ENCODE data around the gene APOA5. TPM values are rescaled to one million over a fixed set of nuclear protein-coding genes. Genes with fewer than 3 reads are reported as not detected.
"Not testable (repeated sequence)": the region's sequence is repeated elsewhere in the genome, so short reads cannot be mapped to it uniquely, and the experiment has no call there.

Gene APOA5
- under 1 TPM in 4 of 8 experiments, not detected in 4; 0.09 to 0.62 (median 0.19) TPM for total RNA-seq

GRCh38 chr11:116791813-116792143 is at the start of gene APOA5:
Gene APOA5 (minus strand): TSS chr11:116791879. CDS start chr11:116791860, 19 bp downstream.
- ATAC-seq (replicated peaks in 6 of 8): no peak
- 80 to 100% (median 100%) methylated on average over 1 to 2 of the region's 7 CpGs; no CpG with 5 or more reads in 6 of the 10 experiments for WGBS, 10 experiments
- no peak within 1 kb of the TSS for H3K4me3 ChIP-seq
- H3K4me1 ChIP-seq (replicated peaks in 1 of 2): peaks cover 7 to 8% of the 10 kb centered on the region in 2 donors
- in situ Hi-C loops (cut with MboI; ENCODE audit: low pct_unique_long_range_greater_than_20kb in 2 of 9, low sequenced_read_pairs in 9 of 9, unreplicated experiment in 9 of 9): loop anchor here in 1 of 9 experiments (25.0 kb wide), 1 partner anchor 321 kb away; no protein-coding TSS in a partner anchor
- no peak within 1 kb of the TSS for H3K27ac ChIP-seq

- ATAC-seq (replicated peaks in 6 of 8): no peak
- in situ Hi-C loops (cut with MboI; ENCODE audit: low pct_unique_long_range_greater_than_20kb in 2 of 9, low sequenced_read_pairs in 9 of 9, unreplicated experiment in 9 of 9): no loop called here
- Histone ChIP-seq H3K4me3 (no peak overlapping the region), H3K27ac (no peak overlapping the region), H3K4me1 (replicated peaks in 1 of 2) (peaks cover 0 to 5% of the 10 kb centered on the region in 2 donors)
- WGBS, 10 experiments: 40 to 100% (median 76%) methylated on average over 1 to 7 of the region's 9 CpGs; no CpG with 5 or more reads in 3 of the 10 experiments
Measured at GRCh38 chr11:116840746-116841296, 49.1 kb upstream of the APOA5 start.

DNA sequence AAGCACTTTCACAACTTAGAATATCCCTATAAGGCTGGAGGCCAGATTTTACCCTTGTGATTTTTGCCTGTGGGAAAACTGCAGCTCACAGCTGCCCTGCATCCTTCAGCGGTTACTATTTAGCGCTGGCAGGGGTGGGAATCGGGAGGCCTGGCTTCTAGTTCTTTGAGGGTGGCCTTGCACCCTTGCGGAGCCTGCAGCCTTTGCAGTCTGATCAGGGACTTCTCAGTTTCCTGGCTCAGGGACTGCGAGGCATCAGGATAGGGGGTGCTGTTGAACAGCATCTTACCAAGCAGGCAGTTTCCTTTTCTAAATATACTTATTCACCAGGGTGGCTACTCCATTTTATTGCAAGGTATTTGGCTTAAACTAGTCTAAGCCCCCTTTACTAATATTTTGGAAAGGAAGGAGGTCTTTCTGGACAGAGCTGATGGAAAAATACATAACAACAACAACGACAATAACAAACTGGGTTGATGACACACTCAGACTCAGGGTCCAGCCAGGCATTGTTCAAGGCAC is 48.6 kb upstream of the APOA5 start:
- Histone ChIP-seq H3K4me1 (replicated peaks in 1 of 2) (peaks cover 3 to 10% of the 10 kb centered on the region in 2 donors), H3K27ac (no peak overlapping the region), H3K4me3 (no peak overlapping the region)
- 0 to 85% (median 57%) methylated on average over 1 to 5 of the region's 6 CpGs; no CpG with 5 or more reads in 3 of the 10 experiments for WGBS, 10 experiments
- no peak for ATAC-seq (replicated peaks in 6 of 8)
- in situ Hi-C loops (cut with MboI; ENCODE audit: low pct_unique_long_range_greater_than_20kb in 2 of 9, low sequenced_read_pairs in 9 of 9, unreplicated experiment in 9 of 9): no loop called here

DNA sequence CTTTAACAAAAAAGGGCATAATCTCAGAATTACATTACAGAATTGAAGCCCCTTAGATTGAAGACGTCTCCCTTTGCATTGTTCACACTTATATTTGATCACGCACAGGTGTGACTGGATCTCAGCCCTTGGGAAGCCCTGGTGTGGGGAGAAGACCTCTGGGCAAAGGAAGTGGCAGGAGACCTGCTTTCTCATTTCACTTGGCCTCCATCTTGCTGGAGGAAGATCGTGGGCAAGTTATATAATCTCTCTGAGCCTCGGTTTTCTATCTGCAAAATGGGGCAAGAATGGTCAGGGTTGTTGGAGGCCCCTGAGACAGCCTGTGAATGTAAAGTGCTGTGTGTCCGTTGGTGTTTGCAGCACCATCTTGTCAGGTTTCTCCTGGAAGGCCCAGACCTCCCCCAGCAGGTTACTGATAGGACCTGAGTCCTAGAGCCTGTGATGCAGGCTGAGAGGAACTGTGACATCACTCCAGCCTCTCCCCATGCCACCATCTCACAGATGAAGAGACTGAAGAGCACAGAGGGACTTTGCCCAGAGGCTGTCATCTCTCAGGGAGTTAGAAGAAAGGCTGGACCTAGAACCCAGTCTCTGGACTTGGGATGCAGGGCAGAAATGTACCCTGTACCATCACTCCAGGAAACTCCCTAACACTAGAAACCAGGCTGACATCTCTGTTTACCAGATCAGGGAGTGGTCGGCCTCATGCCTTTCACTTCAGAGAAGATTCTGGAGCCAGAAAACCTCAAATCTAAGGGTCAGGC is 46.8 kb upstream of the APOA5 start:
- Histone ChIP-seq H3K27ac (no peak overlapping the region), H3K4me3 (no peak overlapping the region), H3K4me1 (replicated peaks in 1 of 2) (peaks cover 3 to 11% of the 10 kb centered on the region in 2 donors)
- in situ Hi-C loops (cut with MboI; ENCODE audit: low pct_unique_long_range_greater_than_20kb in 2 of 9, low sequenced_read_pairs in 9 of 9, unreplicated experiment in 9 of 9): no loop called here
- WGBS, 10 experiments: 56 to 100% (median 91%) methylated on average over 1 to 3 of the region's 6 CpGs; no CpG with 5 or more reads in 2 of the 10 experiments
- ATAC-seq (replicated peaks in 6 of 8): no peak

DNA sequence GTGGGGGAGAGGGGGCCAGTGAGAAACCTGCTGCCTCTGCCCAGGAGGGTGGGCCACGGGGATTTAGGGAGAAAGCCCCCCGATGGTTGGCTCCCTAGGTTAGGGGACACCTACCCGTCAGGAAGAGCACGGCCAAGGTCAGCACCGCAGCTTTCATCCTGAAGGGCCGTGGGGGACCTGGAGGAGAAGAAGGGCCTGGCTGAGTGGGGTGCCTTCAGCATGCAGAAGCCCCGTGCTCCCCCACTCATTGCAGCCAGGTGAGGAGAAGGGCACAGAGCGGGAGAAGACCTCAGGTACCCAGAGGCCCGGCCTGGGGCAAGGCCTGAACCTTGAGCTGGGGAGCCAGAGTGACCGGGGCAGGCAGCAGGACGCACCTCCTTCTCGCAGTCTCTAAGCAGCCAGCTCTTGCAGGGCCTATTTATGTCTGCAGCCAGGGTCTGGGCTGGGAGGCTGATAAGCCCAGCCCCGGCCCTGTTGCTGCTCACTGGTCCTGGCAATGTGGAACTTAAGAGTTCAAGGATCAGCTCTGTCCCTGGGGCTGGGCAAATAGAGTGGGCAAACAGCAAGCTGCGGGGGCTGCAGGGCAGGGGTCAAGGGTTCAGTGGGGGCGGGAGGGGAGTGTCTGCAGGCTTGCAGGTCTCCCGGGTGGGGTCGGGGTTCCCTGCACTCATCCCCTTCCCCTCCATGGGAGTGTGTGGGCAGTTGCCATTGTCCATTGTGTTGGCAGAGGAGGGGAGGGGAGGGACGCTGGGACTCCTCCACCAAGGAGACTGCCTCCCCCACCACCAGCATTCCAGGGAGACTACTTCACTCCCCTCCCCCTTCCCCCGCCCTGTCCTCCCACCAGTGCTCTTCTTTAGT is 45.8 kb upstream of the APOA5 start, which contains the start of gene APOA1:
TSS of gene APOA1 (minus strand) at position 392 of the 861 bp plus-strand sequence. CDS start at position 157, 235 bp downstream.
- H3K4me3 ChIP-seq: no peak within 1 kb of the TSS
- peak in 1 of 8 experiments; percentile 6 for ATAC-seq (replicated peaks in 6 of 8)
- H3K4me1 ChIP-seq (replicated peaks in 1 of 2): peaks cover 3 to 11% of the 10 kb centered on the region in 2 donors
- WGBS, 10 experiments: 40 to 80% (median 74%) methylated on average over 1 to 5 of the region's 19 CpGs; no CpG with 5 or more reads in 6 of the 10 experiments
- in situ Hi-C loops (cut with MboI; ENCODE audit: low pct_unique_long_range_greater_than_20kb in 2 of 9, low sequenced_read_pairs in 9 of 9, unreplicated experiment in 9 of 9): no loop called here
- H3K27ac ChIP-seq: no peak within 1 kb of the TSS

GRCh38 chr11:116836632-116836991 is 44.9 kb upstream of the APOA5 start:
- in situ Hi-C loops (cut with MboI; ENCODE audit: low pct_unique_long_range_greater_than_20kb in 2 of 9, low sequenced_read_pairs in 9 of 9, unreplicated experiment in 9 of 9): no loop called here
- no peak for ATAC-seq (replicated peaks in 6 of 8)
- H3K4me3 ChIP-seq: no peak overlapping the region
- 60 to 100% (median 80%) methylated on average over 1 to 2 of the region's 7 CpGs; no CpG with 5 or more reads in 6 of the 10 experiments for WGBS, 10 experiments
- H3K27ac ChIP-seq: no peak overlapping the region
- peaks cover 3 to 11% of the 10 kb centered on the region in 2 donors for H3K4me1 ChIP-seq (replicated peaks in 1 of 2)

- Histone ChIP-seq H3K4me1 (replicated peaks in 1 of 2) (peaks cover 3 to 11% of the 10 kb centered on the region in 2 donors), H3K4me3 (peak overlapping the region; percentile 7 to 33 (median 16)), H3K27ac (peak overlapping the region; percentile 1 to 10)
- peak; percentile 90 to 97 (median 94) for ATAC-seq (replicated peaks in 6 of 8)
- in situ Hi-C loops (cut with MboI; ENCODE audit: low pct_unique_long_range_greater_than_20kb in 2 of 9, low sequenced_read_pairs in 9 of 9, unreplicated experiment in 9 of 9): no loop called here
- 40 to 100% (median 78%) methylated on average over 2 to 25 of the region's 57 CpGs; no CpG with 5 or more reads in 4 of the 10 experiments for WGBS, 10 experiments
Measured at GRCh38 chr11:116835791-116836631, 44.3 kb upstream of the APOA5 start.

DNA sequence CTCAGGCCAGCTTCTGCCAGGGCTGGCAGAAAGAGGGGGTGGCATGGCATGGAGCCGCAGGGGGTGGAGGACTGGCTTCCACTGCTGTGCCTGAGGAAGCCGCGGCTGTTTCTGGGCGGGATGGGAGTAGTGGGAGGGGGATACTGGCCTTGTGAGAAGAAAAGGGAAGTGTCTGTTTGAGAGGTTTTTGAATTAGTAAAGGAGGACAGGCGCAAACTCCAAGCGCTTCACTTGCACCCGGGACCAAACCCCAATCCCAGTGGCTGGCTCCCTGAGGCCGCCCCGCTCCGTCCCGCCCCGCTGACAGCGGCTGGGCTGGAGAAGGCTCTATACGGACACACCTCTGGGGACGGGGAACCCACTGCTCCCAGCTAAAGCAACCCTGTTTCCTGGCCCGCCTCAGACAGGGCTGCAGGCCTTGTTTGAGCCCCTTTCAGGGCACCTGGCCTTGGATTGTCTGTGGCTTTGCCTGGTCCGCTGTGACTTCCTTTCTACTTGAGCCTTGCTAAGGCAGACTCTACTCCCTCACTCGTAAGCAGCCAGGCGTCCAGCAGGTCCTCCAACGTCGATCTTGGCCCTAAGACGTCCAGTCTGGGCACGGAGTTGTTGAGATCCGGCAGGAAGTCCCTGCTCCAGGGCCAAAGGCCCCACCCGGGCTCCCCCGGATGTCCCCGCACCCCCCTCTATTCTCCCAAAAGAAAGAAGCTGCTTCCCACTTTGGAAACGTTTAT is 43.5 kb upstream of the APOA5 start:
- H3K4me1 ChIP-seq (replicated peaks in 1 of 2): peaks cover 3 to 11% of the 10 kb centered on the region in 2 donors
- H3K4me3 ChIP-seq: peak overlapping the region in 4 of 5 donors; percentile 11 to 33 (median 17)
- H3K27ac ChIP-seq: peak overlapping the region; percentile 1 to 10
- in situ Hi-C loops (cut with MboI; ENCODE audit: low pct_unique_long_range_greater_than_20kb in 2 of 9, low sequenced_read_pairs in 9 of 9, unreplicated experiment in 9 of 9): no loop called here
- peak in 4 of 8 experiments; percentile 5 to 13 (median 8) for ATAC-seq (replicated peaks in 6 of 8)
- WGBS, 10 experiments: 21 to 100% (median 80%) methylated on average over 1 to 4 of the region's 28 CpGs; no CpG with 5 or more reads in 4 of the 10 experiments

GRCh38 chr11:116834535-116835041 is 42.9 kb upstream of the APOA5 start:
- H3K4me3 ChIP-seq; in situ Hi-C loops (cut with MboI; ENCODE audit: low pct_unique_long_range_greater_than_20kb in 2 of 9, low sequenced_read_pairs in 9 of 9, unreplicated experiment in 9 of 9); ATAC-seq (replicated peaks in 6 of 8); H3K27ac ChIP-seq: not testable (repeated sequence)
- peaks cover 3 to 13% of the 10 kb centered on the region in 2 donors for H3K4me1 ChIP-seq (replicated peaks in 1 of 2)
- 74 to 100% (median 91%) methylated on average over 1 to 11 of the region's 13 CpGs; no CpG with 5 or more reads in 4 of the 10 experiments for whole genome bisulfite sequencing, 10 experiments

GRCh38 chr11:116833816-116834534 is 42.3 kb upstream of the APOA5 start:
- no peak overlapping the region for H3K4me3 ChIP-seq
- in situ Hi-C loops (cut with MboI; ENCODE audit: low pct_unique_long_range_greater_than_20kb in 2 of 9, low sequenced_read_pairs in 9 of 9, unreplicated experiment in 9 of 9): no loop called here
- WGBS, 10 experiments: 83 to 100% (median 91%) methylated on average over 1 to 9 of the region's 14 CpGs; no CpG with 5 or more reads in 4 of the 10 experiments
- no peak for ATAC-seq (replicated peaks in 6 of 8)
- H3K27ac ChIP-seq: no peak overlapping the region
- peaks cover 3 to 17% of the 10 kb centered on the region in 2 donors for H3K4me1 ChIP-seq (replicated peaks in 1 of 2)

GRCh38 chr11:116833491-116833815 is 41.8 kb upstream of the APOA5 start:
- in situ Hi-C loops (cut with MboI; ENCODE audit: low pct_unique_long_range_greater_than_20kb in 2 of 9, low sequenced_read_pairs in 9 of 9, unreplicated experiment in 9 of 9): no loop called here
- 0 to 100% (median 83%) methylated on average over 1 to 9 of the region's 10 CpGs; no CpG with 5 or more reads in 2 of the 10 experiments for whole genome bisulfite sequencing, 10 experiments
- Histone ChIP-seq H3K4me1 (replicated peaks in 1 of 2) (peaks cover 3 to 19% of the 10 kb centered on the region in 2 donors), H3K4me3 (no peak overlapping the region), H3K27ac (no peak overlapping the region)
- no peak for ATAC-seq (replicated peaks in 6 of 8)
